ENCODE data around the gene FBXO42.

DNA sequence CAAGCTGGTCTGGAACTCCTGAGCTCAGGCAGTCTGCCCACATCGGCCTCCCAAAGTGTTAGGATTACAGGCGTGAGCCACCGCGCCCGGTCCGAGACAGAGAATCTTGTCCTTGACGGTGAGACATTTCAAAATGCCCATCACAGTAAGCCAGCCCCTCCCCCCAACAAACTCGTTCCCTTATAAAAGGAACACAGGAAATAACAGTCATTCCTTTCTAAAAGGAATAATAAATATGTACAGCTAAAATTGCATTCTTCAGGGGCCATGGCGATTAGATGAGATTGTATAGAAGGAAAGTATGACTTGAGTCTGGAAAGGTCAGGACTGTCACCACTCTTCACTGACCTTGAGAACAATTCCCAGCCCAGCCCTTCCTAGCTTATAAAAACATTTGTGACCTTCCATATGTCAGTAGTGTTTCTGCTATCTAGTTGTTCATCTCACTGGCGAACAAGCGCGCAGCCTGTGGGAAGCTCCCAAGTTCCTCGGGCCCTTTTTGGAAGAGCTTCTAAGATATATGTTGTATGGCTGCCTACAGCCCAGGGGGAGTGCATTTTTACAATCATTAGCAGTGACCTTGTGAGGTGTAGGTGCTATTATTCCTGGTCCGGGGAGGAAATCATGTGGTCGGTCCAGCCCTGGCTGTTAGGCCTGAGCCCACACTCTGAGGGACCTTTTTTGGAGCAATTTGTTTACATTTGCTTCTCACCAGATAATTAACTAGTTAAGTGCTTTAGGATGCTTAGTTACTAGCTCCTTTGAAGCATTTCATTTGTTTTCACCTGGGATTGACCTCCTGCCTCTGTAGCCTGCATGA lies 23.5 kb upstream of the FBXO42 start:
- TF ChIP-seq EZH2 (IDR thresholded peaks at IDR 0.05) = no peak
- TF ChIP-seq FOXP2 (optimal IDR thresholded peaks at IDR 0.05; ENCODE audit: control extremely low read depth, extremely low read length, insufficient read depth) = no peak
